ENCODE results near the gene PIEZO2. TPM values are rescaled to one million over a fixed set of nuclear protein-coding genes. Genes with fewer than 3 reads are reported as not detected.

PIEZO2 gene
- total and polyA plus RNA-seq, 2 donors (not counting 1 experiment from before 2014, with no cell fraction given): not detected

GRCh38 chr18:10840743-10841142 is 308.6 kb downstream of the PIEZO2 start:
- no peak for ATAC-seq (ENCODE audit: low read depth)
- Histone ChIP-seq H3K4me2 (replicated peaks; ENCODE audit: low read depth, low read length, poor library complexity, severe bottlenecking) (no peak overlapping the region), H3K79me2 (ENCODE audit: control insufficient read depth, insufficient read depth, low read length) (no peaks in the 10 kb centered on the region), H3K4me3 (ENCODE audit: control extremely low read depth in 1 of 5, extremely low read depth in 1 of 5, insufficient read depth in 1 of 5, low read depth in 2 of 5, low read length in 4 of 5) (no peak overlapping the region), H2AFZ (ENCODE audit: insufficient read depth, low read depth, low read length, poor library complexity, severe bottlenecking) (no peak overlapping the region), H4K20me1 (ENCODE audit: control insufficient read depth, insufficient read depth, low read length, poor library complexity, severe bottlenecking) (no peaks in the 10 kb centered on the region), H3K4me1 (ENCODE audit: control insufficient read depth in 2 of 2, insufficient read depth in 2 of 2, low read length in 2 of 2) (no peaks in the 10 kb centered on the region), H3K36me3 (replicated peaks in 1 of 2; ENCODE audit: control extremely low read depth in 1 of 2, control insufficient read depth in 1 of 2, extremely low read depth in 1 of 2, insufficient read depth in 2 of 2, low read length in 1 of 2) (no peaks in the 10 kb centered on the region), H3K27ac (ENCODE audit: low read length in 2 of 2) (no peak overlapping the region), H3K9me3 (ENCODE audit: control extremely low read depth in 1 of 3, control insufficient read depth in 2 of 3, insufficient read depth in 1 of 3, low read length in 2 of 3) (no peaks in the 10 kb centered on the region), H3K27me3 (replicated peaks in 1 of 4; ENCODE audit: control extremely low read depth in 1 of 4, control insufficient read depth in 3 of 4, insufficient read depth in 4 of 4, low read length in 3 of 4) (peaks cover 0 to 3% (median 0%) of the 10 kb centered on the region in 4 experiments), H3K9ac (ENCODE audit: low read length) (no peak overlapping the region)
- intact Hi-C loops (cut with micrococcal nuclease): no loop called here
- Mint-ChIP-seq H3K27ac (no peak overlapping the region), H3K27me3 (peaks cover 12% of the 10 kb centered on the region), H3K4me3 (no peak overlapping the region), H3K9me3 (ENCODE audit: insufficient read depth) (no peaks in the 10 kb centered on the region), H3K4me1 (no peaks in the 10 kb centered on the region)
- DNase-seq: no peak
- ChIA-PET POLR2A (no interaction called here), CTCF (interaction anchor here (2.0 kb wide), 1 partner anchor 11 kb away, joined by 9 read pairs; no protein-coding TSS in a partner anchor)
- TF ChIP-seq CTCF (IDR thresholded peaks at IDR 0.05) (no peak), EZH2 (IDR thresholded peaks at IDR 0.05; ENCODE audit: borderline replicate concordance, insufficient read depth, low read depth, low read length, poor library complexity, severe bottlenecking) (no peak)
- no CpG with 5 or more reads among the region's 2 CpGs for WGBS (ENCODE audit: insufficient coverage)

- H3K27ac ChIP-seq (ENCODE audit: low read length in 2 of 2): no peak overlapping the region
- POLR2A ChIA-PET: no interaction called here
- H3K9me3 ChIP-seq (ENCODE audit: control extremely low read depth in 1 of 3, control insufficient read depth in 2 of 3, insufficient read depth in 1 of 3, low read length in 2 of 3): no peaks in the 10 kb centered on the region
- H2AFZ ChIP-seq (ENCODE audit: insufficient read depth, low read depth, low read length, poor library complexity, severe bottlenecking): no peak overlapping the region
- no peak overlapping the region for H3K4me2 ChIP-seq (replicated peaks; ENCODE audit: low read depth, low read length, poor library complexity, severe bottlenecking)
- H3K9ac ChIP-seq (ENCODE audit: low read length): no peak overlapping the region
- H3K79me2 ChIP-seq (ENCODE audit: control insufficient read depth, insufficient read depth, low read length): no peaks in the 10 kb centered on the region
- Mint-ChIP-seq H3K27me3 (peaks cover 14% of the 10 kb centered on the region), H3K4me3 (no peak overlapping the region), H3K9me3 (ENCODE audit: insufficient read depth) (no peaks in the 10 kb centered on the region), H3K4me1 (no peaks in the 10 kb centered on the region), H3K27ac (no peak overlapping the region)
- ATAC-seq (ENCODE audit: low read depth) (no peak), DNase-seq (no peak)
- intact Hi-C loops (cut with micrococcal nuclease): no loop called here
- no peak for TF ChIP-seq EZH2 (IDR thresholded peaks at IDR 0.05; ENCODE audit: borderline replicate concordance, insufficient read depth, low read depth, low read length, poor library complexity, severe bottlenecking)
- no peak for TF ChIP-seq CTCF (IDR thresholded peaks at IDR 0.05)
- H4K20me1 ChIP-seq (ENCODE audit: control insufficient read depth, insufficient read depth, low read length, poor library complexity, severe bottlenecking): no peaks in the 10 kb centered on the region
- H3K4me3 ChIP-seq (ENCODE audit: control extremely low read depth in 1 of 5, extremely low read depth in 1 of 5, insufficient read depth in 1 of 5, low read depth in 2 of 5, low read length in 4 of 5): no peak overlapping the region
- H3K36me3 ChIP-seq (replicated peaks in 1 of 2; ENCODE audit: control extremely low read depth in 1 of 2, control insufficient read depth in 1 of 2, extremely low read depth in 1 of 2, insufficient read depth in 2 of 2, low read length in 1 of 2): no peaks in the 10 kb centered on the region
- CTCF ChIA-PET: no interaction called here
- WGBS (ENCODE audit: insufficient coverage): no CpG with 5 or more reads among the region's 1 CpG
- H3K4me1 ChIP-seq (ENCODE audit: control insufficient read depth in 2 of 2, insufficient read depth in 2 of 2, low read length in 2 of 2): no peaks in the 10 kb centered on the region
- peaks cover 0 to 3% (median 0%) of the 10 kb centered on the region in 4 experiments for H3K27me3 ChIP-seq (replicated peaks in 1 of 4; ENCODE audit: control extremely low read depth in 1 of 4, control insufficient read depth in 3 of 4, insufficient read depth in 4 of 4, low read length in 3 of 4)
Observed at GRCh38 chr18:10839421-10839820, 309.9 kb downstream of the PIEZO2 start.

All from B cell (primary cell).